Mesenteric fat pad (tissue), 1 donor: Measurements from ENCODE around the gene FSTL3. TPM values are rescaled to one million over a fixed set of nuclear protein-coding genes. Genes with fewer than 3 reads are reported as not detected.

Experiments used
- DNase-seq: peaks from one replicate; pipeline ENCODE4 v3.0.0-alpha.2; 2020; ENCODE audit warnings: low spot score
- total RNA-seq: library from RNA; stranded (reverse); fragmentation: NEBNext Ultra II Directional; extraction: Animal tissue kit (Norgen Biotek cat#: 25700); gene quantifications from one replicate; pipeline ENCODE4 v1.2.1, GENCODE V29; 2021
- donor health status: DM: yes; HTN: yes; CAD: no.

Gene FSTL3
- total RNA-seq, 1 donor from 2014 or later = 193 TPM

GRCh38 chr19:644789-645188 lies 31.4 kb upstream of the FSTL3 start:
- DNase-seq = no peak

GRCh38 chr19:645912-646778 lies 30.0 kb upstream of the FSTL3 start:
- DNase-seq = no peak

- no peak for DNase-seq
Observed at GRCh38 chr19:646779-647565, 29.2 kb upstream of the FSTL3 start.

- DNase-seq = no peak
Observed at GRCh38 chr19:647566-648284, 28.5 kb upstream of the FSTL3 start.

- DNase-seq = no peak
Observed at GRCh38 chr19:648305-648704, 27.9 kb upstream of the FSTL3 start.

- no peak for DNase-seq
Observed at GRCh38 chr19:648904-649801, 27.0 kb upstream of the FSTL3 start.

GRCh38 chr19:650121-650520 lies 26.1 kb upstream of the FSTL3 start:
- no peak for DNase-seq

GRCh38 chr19:651114-651818 lies 24.9 kb upstream of the FSTL3 start:
- no peak for DNase-seq

- no peak for DNase-seq
Observed at GRCh38 chr19:651991-652390, 24.2 kb upstream of the FSTL3 start.

GRCh38 chr19:652467-653389 lies 23.5 kb upstream of the FSTL3 start:
- DNase-seq = no peak

- no peak for DNase-seq
Observed at GRCh38 chr19:653425-653824, 22.8 kb upstream of the FSTL3 start.

- DNase-seq = no peak
Observed at GRCh38 chr19:655691-656090, 20.5 kb upstream of the FSTL3 start.

GRCh38 chr19:656751-657559 lies 19.2 kb upstream of the FSTL3 start:
- no peak for DNase-seq

GRCh38 chr19:657611-658010 lies 18.6 kb upstream of the FSTL3 start:
- DNase-seq = no peak

- DNase-seq = no peak
Observed at GRCh38 chr19:658059-658839, 17.9 kb upstream of the FSTL3 start.

GRCh38 chr19:658916-659839 lies 17.0 kb upstream of the FSTL3 start:
- no peak for DNase-seq
